Erythroblast (primary cell): ENCODE results near the gene PTPRD.

Experiments used
- GATA1 ChIP-seq: IDR thresholded peaks from 2 replicates; pipeline ENCODE4 v1.6.1; 2011; ENCODE audit warnings: low read depth, mild to moderate bottlenecking, control low read depth, low read length, moderate library complexity
- POLR2A ChIP-seq: IDR thresholded peaks from 2 replicates; pipeline ENCODE4 v1.6.1; 2011; ENCODE audit warnings: mild to moderate bottlenecking, low read length

DNA sequence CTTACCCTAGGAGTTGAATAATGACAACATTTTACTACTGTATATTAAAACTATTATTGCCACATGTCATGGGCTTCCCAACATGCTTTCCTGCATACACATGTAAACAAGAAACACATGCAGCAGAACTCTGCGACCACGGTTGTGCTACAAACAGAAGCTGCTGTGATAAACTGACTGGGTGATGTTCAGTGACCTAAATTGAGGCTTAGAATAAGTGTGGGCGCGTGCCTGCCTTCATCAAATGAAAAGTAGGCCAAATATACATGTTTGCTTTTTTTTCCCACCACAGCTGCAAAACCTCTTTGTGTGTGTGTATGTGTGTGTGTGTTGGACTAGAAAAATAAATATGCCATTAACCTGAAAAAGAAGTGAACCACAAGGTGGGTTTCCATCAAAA lies 1202.1 kb downstream of the PTPRD start:
- TF ChIP-seq GATA1, result no peak
- no peak for TF ChIP-seq POLR2A
